ENCODE data around the gene SLC25A30.
"Not testable (repeated sequence)": the region's sequence is repeated elsewhere in the genome, so short reads cannot be mapped to it uniquely, and the experiment has no call there.

SLC25A30 gene

GRCh38 chr13:45426056-45426841 lies 8.1 kb upstream of the SLC25A30 start:
- DNase-seq: peak; percentile 10

GRCh38 chr13:45422731-45423292 lies 4.6 kb upstream of the SLC25A30 start:
- no peak for DNase-seq

GRCh38 chr13:45419945-45420344 lies 1.8 kb upstream of the SLC25A30 start:
- DNase-seq: no peak

- not testable (repeated sequence) for DNase-seq
Measured at GRCh38 chr13:45419389-45419788, 1.2 kb upstream of the SLC25A30 start.

GRCh38 chr13:45416516-45417128 lies 1.6 kb downstream of the SLC25A30 start:
- no peak for DNase-seq

GRCh38 chr13:45415112-45415511 lies 3.1 kb downstream of the SLC25A30 start:
- DNase-seq: no peak

- DNase-seq: no peak
Measured at GRCh38 chr13:45413826-45414307, 4.3 kb downstream of the SLC25A30 start.

GRCh38 chr13:45412274-45413049 lies 5.7 kb downstream of the SLC25A30 start:
- no peak for DNase-seq

GRCh38 chr13:45411631-45412030 lies 6.5 kb downstream of the SLC25A30 start:
- no peak for DNase-seq

GRCh38 chr13:45411221-45411620 lies 7.0 kb downstream of the SLC25A30 start:
- DNase-seq: no peak

GRCh38 chr13:45410466-45410865 lies 7.7 kb downstream of the SLC25A30 start:
- DNase-seq: no peak

GRCh38 chr13:45410001-45410400 lies 8.2 kb downstream of the SLC25A30 start:
- no peak for DNase-seq

GRCh38 chr13:45406421-45406820 lies 11.8 kb downstream of the SLC25A30 start:
- no peak for DNase-seq

GRCh38 chr13:45403081-45403480 lies 15.1 kb downstream of the SLC25A30 start:
- no peak for DNase-seq

GRCh38 chr13:45402641-45403040 lies 15.5 kb downstream of the SLC25A30 start:
- DNase-seq: no peak

GRCh38 chr13:45401314-45401713 lies 16.9 kb downstream of the SLC25A30 start:
- DNase-seq: no peak

GRCh38 chr13:45398877-45399276 lies 19.3 kb downstream of the SLC25A30 start:
- DNase-seq: peak; percentile 66

GRCh38 chr13:45396533-45397095 lies 21.6 kb downstream of the SLC25A30 start:
- DNase-seq: peak; percentile 17

- DNase-seq: no peak
Measured at GRCh38 chr13:45393941-45394570, 24.1 kb downstream of the SLC25A30 start.

- no peak for DNase-seq
Measured at GRCh38 chr13:45392811-45393210, 25.4 kb downstream of the SLC25A30 start.

- no peak for DNase-seq
Measured at GRCh38 chr13:45391926-45392325, 26.2 kb downstream of the SLC25A30 start.

GRCh38 chr13:45391128-45391527 lies 27.0 kb downstream of the SLC25A30 start:
- DNase-seq: not testable (repeated sequence)
